Panc1 (cell line): ENCODE results near the gene SAA4. TPM values are rescaled to one million over a fixed set of nuclear protein-coding genes. Genes with fewer than 3 reads are reported as not detected.

ENCODE experiments used
- ATAC-seq: fragments of 200-7000 bp; cut with Tn5 transposase; 2 replicates; pipeline ENCODE4 v1.9.1; 2020; ENCODE audit warnings: mild to moderate bottlenecking, moderate library complexity
- BruUV-seq: library from RNA; stranded (reverse); fragments of 400-500 nt; replicated peaks from 2 replicates; lab custom pipeline; 2021; lab: Mats Ljungman, UMichigan
- CTCF ChIA-PET: fragments of 300-600 bp; sonication (Branson Sonifier 250); formaldehyde crosslinking; loops from one replicate; lab custom pipeline; 2022; ENCODE audit warnings: antibody characterized with exemption; lab: Charles Lee
- POLR2A ChIA-PET: fragments of 300-600 bp; sonication (Branson Sonifier 250); formaldehyde crosslinking; loops from one replicate; lab custom pipeline; 2022; ENCODE audit warnings: antibody characterized with exemption; lab: Charles Lee
- DNase-seq: peaks from one replicate; pipeline ENCODE4 v3.0.0-alpha.2; 2010; ENCODE audit warnings: low read depth, low spot score
- H3K27ac ChIP-seq: 2 replicates; pipeline ENCODE4 v1.5.1; 2011; ENCODE audit warnings: mild to moderate bottlenecking, low read length, inconsistent platforms
- H3K27me3 ChIP-seq: fragments of 200-500 bp; sonication (Bioruptor generic); 2 replicates; pipeline ENCODE4 v1.6.0; 2014; ENCODE audit warnings: low read length, inconsistent platforms; ENCODE audit not compliant: control insufficient read depth, insufficient read depth
- H3K36me3 ChIP-seq: fragments of 200-500 bp; sonication (Bioruptor generic); 2 replicates; pipeline ENCODE4 v1.5.1; 2014; ENCODE audit warnings: inconsistent platforms, mild to moderate bottlenecking, low read length, moderate library complexity; ENCODE audit not compliant: control insufficient read depth, insufficient read depth
- H3K4me1 ChIP-seq: 2 replicates; pipeline ENCODE4 v1.5.1; 2011; ENCODE audit warnings: inconsistent platforms, mild to moderate bottlenecking, low read length, moderate library complexity; ENCODE audit not compliant: control insufficient read depth, insufficient read depth
- H3K4me3 ChIP-seq, 2 experiments: 2 replicates each; pipeline ENCODE4 v1.5.1; 2011 to 2012; ENCODE audit warnings: low read depth in 2 of 2, low read length in 2 of 2, mild to moderate bottlenecking in 2 of 2, inconsistent platforms in 1 of 2, moderate library complexity in 1 of 2
- H3K9me3 ChIP-seq: fragments of 200-500 bp; sonication (Bioruptor generic); 2 replicates; pipeline ENCODE4 v1.5.1; 2014; ENCODE audit warnings: low read depth, mild to moderate bottlenecking, inconsistent platforms, low read length, moderate library complexity; ENCODE audit not compliant: control insufficient read depth, insufficient read depth
- CTCF ChIP-seq: fragments of 450-650 bp; IDR thresholded peaks from 2 replicates; pipeline ENCODE4 v1.5.1; 2017; ENCODE audit warnings: mild to moderate bottlenecking
- POLR2AphosphoS5 ChIP-seq: IDR thresholded peaks from 2 replicates; pipeline ENCODE4 v1.6.1; 2012; ENCODE audit warnings: mild to moderate bottlenecking, low read depth, low read length, moderate library complexity
- REST ChIP-seq, 2 experiments: IDR thresholded peaks; 2 replicates each; pipeline ENCODE4 v1.6.1; 2011 to 2012; ENCODE audit warnings: low read depth in 2 of 2, control low read depth in 1 of 2, low read length in 1 of 2, mild to moderate bottlenecking in 1 of 2, moderate library complexity in 1 of 2; ENCODE audit not compliant: insufficient read depth in 1 of 2
- SIN3A ChIP-seq: IDR thresholded peaks from 2 replicates; pipeline ENCODE4 v1.6.1; 2012; ENCODE audit warnings: low read depth, mild to moderate bottlenecking, low read length, moderate library complexity, borderline replicate concordance; ENCODE audit not compliant: insufficient read depth
- TCF7L2 ChIP-seq: IDR thresholded peaks from 2 replicates; pipeline ENCODE4 v1.6.1; 2011; ENCODE audit warnings: mild to moderate bottlenecking, low read depth, low read length, inconsistent platforms
- in situ Hi-C: cut with HindIII; loops from 2 replicates; pipeline ENCODE4 v1.10.0; 2016; ENCODE audit warnings: low sequenced_read_pairs, low pct_unique_long_range_greater_than_20kb
- intact Hi-C: fragments of 100-400 bp; cut with micrococcal nuclease; formaldehyde crosslinking; loops from one replicate; pipeline ENCODE4 v1.10.0; 2022; ENCODE audit not compliant: unreplicated experiment
- total RNA-seq: library from RNA; stranded (reverse); gene quantifications from one replicate; pipeline ENCODE4 v1.2.1, GENCODE V29; 2021; ENCODE audit not compliant: unreplicated experiment

The SAA4 gene
- total RNA-seq, 1 experiment from 2014 or later, result not detected

- ChIA-PET CTCF (no interaction called here), POLR2A (no interaction called here)
- intact Hi-C loops, result no loop called here
- BruUV-seq, result no TSS peak
- no peaks in the 10 kb centered on the region for H3K36me3 ChIP-seq
- DNase-seq (no peak), ATAC-seq (no peak)
- H3K27ac ChIP-seq, result no peak overlapping the region
- no peaks in the 10 kb centered on the region for H3K9me3 ChIP-seq
- in situ Hi-C loops, result no loop called here
- H3K27me3 ChIP-seq, result no peaks in the 10 kb centered on the region; the same call in 1 of the 2 replicates
- no peaks in the 10 kb centered on the region for H3K4me1 ChIP-seq
- no peak overlapping the region for H3K4me3 ChIP-seq
- TF ChIP-seq SIN3A (no peak), CTCF (no peak), REST (IDR thresholded peaks at IDR 0.05; ENCODE audit: insufficient read depth in 1 of 2, low read depth in 2 of 2, low read length in 1 of 2) (no peak), POLR2AphosphoS5 (no peak), TCF7L2 (no peak)
Measured at GRCh38 chr11:18261721-18262120, 25.1 kb upstream of the SAA4 start.

- Histone ChIP-seq H3K27ac (no peak overlapping the region), H3K4me3 (no peak overlapping the region), H3K27me3 (no peaks in the 10 kb centered on the region; the same call in 1 of the 2 replicates), H3K9me3 (no peaks in the 10 kb centered on the region), H3K36me3 (no peaks in the 10 kb centered on the region), H3K4me1 (no peaks in the 10 kb centered on the region)
- ATAC-seq (no peak), DNase-seq (no peak)
- no peak for TF ChIP-seq REST (IDR thresholded peaks at IDR 0.05; ENCODE audit: insufficient read depth in 1 of 2, low read depth in 2 of 2, low read length in 1 of 2)
- no peak for TF ChIP-seq TCF7L2
- TF ChIP-seq CTCF, result no peak
- TF ChIP-seq POLR2AphosphoS5, result no peak
- no peak for TF ChIP-seq SIN3A
- in situ Hi-C loops, result no loop called here
- ChIA-PET CTCF (no interaction called here), POLR2A (no interaction called here)
- intact Hi-C loops, result no loop called here
- BruUV-seq, result no TSS peak
Measured at GRCh38 chr11:18259259-18259658, 22.7 kb upstream of the SAA4 start.
